ENCODE data around the gene PAQR7. TPM values are rescaled to one million over a fixed set of nuclear protein-coding genes. Genes with fewer than 3 reads are reported as not detected.

The PAQR7 gene
- polyA plus RNA-seq, 1 donor from 2014 or later: 4.1 TPM

DNA sequence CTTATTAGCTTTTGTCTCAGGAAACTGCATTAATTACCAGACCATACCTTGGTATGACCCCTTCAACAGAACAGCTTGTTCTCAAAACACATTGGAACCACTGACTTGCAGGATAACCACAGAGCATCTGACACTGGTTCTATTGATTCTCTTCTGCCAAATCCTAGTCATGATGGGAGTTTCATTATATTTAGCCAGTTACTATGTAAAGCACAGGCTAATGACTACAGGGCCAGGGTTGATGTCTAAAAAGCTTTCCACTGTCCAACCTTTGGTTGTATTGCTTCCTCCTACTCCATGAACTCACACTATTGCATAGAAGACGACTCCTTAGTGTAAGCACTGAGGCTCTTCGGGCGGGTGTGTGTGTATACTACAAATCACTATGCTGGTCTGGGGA is 27.0 kb upstream of the PAQR7 start:
- Histone ChIP-seq H3K27ac (ENCODE audit: low read length) (no peak overlapping the region), H3K4me3 (ENCODE audit: low read length) (peak overlapping the region; percentile 90), H3K9ac (ENCODE audit: low read length) (peak overlapping the region; percentile 99)

GRCh38 chr1:25900219-25900618 is 24.7 kb upstream of the PAQR7 start:
- H3K4me3 ChIP-seq (ENCODE audit: low read length): peak overlapping the region; percentile 90
- H3K9me3 ChIP-seq (ENCODE audit: low read length): no peaks in the 10 kb centered on the region
- H3K27me3 ChIP-seq (ENCODE audit: insufficient read depth, low read depth, low read length): no peaks in the 10 kb centered on the region
- no peak for TF ChIP-seq MXI1 (conservative IDR thresholded peaks at IDR 0.05; ENCODE audit: poor library complexity, severe bottlenecking)
- TF ChIP-seq EZH2 (IDR thresholded peaks at IDR 0.05; ENCODE audit: borderline replicate concordance, insufficient read depth, low read length, poor library complexity, severe bottlenecking): no peak
- no peak for TF ChIP-seq RAD21 (conservative IDR thresholded peaks at IDR 0.05)
- TF ChIP-seq, protein P1, sequence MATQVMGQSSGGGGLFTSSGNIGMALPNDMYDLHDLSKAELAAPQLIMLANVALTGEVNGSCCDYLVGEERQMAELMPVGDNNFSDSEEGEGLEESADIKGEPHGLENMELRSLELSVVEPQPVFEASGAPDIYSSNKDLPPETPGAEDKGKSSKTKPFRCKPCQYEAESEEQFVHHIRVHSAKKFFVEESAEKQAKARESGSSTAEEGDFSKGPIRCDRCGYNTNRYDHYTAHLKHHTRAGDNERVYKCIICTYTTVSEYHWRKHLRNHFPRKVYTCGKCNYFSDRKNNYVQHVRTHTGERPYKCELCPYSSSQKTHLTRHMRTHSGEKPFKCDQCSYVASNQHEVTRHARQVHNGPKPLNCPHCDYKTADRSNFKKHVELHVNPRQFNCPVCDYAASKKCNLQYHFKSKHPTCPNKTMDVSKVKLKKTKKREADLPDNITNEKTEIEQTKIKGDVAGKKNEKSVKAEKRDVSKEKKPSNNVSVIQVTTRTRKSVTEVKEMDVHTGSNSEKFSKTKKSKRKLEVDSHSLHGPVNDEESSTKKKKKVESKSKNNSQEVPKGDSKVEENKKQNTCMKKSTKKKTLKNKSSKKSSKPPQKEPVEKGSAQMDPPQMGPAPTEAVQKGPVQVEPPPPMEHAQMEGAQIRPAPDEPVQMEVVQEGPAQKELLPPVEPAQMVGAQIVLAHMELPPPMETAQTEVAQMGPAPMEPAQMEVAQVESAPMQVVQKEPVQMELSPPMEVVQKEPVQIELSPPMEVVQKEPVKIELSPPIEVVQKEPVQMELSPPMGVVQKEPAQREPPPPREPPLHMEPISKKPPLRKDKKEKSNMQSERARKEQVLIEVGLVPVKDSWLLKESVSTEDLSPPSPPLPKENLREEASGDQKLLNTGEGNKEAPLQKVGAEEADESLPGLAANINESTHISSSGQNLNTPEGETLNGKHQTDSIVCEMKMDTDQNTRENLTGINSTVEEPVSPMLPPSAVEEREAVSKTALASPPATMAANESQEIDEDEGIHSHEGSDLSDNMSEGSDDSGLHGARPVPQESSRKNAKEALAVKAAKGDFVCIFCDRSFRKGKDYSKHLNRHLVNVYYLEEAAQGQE (IDR thresholded peaks at IDR 0.05; ENCODE audit: borderline replicate concordance): no peak
- peak overlapping the region; percentile 7 for H3K4me2 ChIP-seq (ENCODE audit: low read length)
- peaks cover 57% of the 10 kb centered on the region for H4K20me1 ChIP-seq (ENCODE audit: insufficient read depth)
- H3K36me3 ChIP-seq (ENCODE audit: insufficient read depth, low read length): peaks cover 30% of the 10 kb centered on the region
- no peaks in the 10 kb centered on the region for H3K9me2 ChIP-seq (ENCODE audit: insufficient read depth, low read length)
- H3F3A ChIP-seq (ENCODE audit: insufficient read depth, low read length, poor library complexity, severe bottlenecking): peaks cover 6% of the 10 kb centered on the region
- H3K79me2 ChIP-seq (replicated peaks; ENCODE audit: insufficient read depth, low read length): peaks cover 81% of the 10 kb centered on the region
- H3K27ac ChIP-seq (ENCODE audit: low read length): no peak overlapping the region
- H2AFZ ChIP-seq (ENCODE audit: low read depth, low read length): no peak overlapping the region
- peak overlapping the region; percentile 21 for H3K9ac ChIP-seq (ENCODE audit: low read length)

More for the DNA sequence above, 27.0 kb upstream of the PAQR7 start:
- peak overlapping the region; percentile 95 for H3K4me2 ChIP-seq (ENCODE audit: low read length)
- no peak for TF ChIP-seq CTCF (IDR thresholded peaks at IDR 0.05; ENCODE audit: poor library complexity, severe bottlenecking)
- TF ChIP-seq, protein P1 (IDR thresholded peaks at IDR 0.05; ENCODE audit: borderline replicate concordance): no peak
- TF ChIP-seq MXI1 (conservative IDR thresholded peaks at IDR 0.05; ENCODE audit: poor library complexity, severe bottlenecking): no peak
- TF ChIP-seq EP300 (conservative IDR thresholded peaks at IDR 0.05; ENCODE audit: poor library complexity, severe bottlenecking): no peak
- TF ChIP-seq RAD21 (conservative IDR thresholded peaks at IDR 0.05): no peak
- no peaks in the 10 kb centered on the region for H3K9me2 ChIP-seq (ENCODE audit: insufficient read depth, low read length)
- no peaks in the 10 kb centered on the region for H3K9me3 ChIP-seq (ENCODE audit: low read length)
- no peaks in the 10 kb centered on the region for H3F3A ChIP-seq (ENCODE audit: insufficient read depth, low read length, poor library complexity, severe bottlenecking)
- H3K79me2 ChIP-seq (replicated peaks; ENCODE audit: insufficient read depth, low read length): peaks cover 79% of the 10 kb centered on the region
- no peaks in the 10 kb centered on the region for H3K27me3 ChIP-seq (ENCODE audit: insufficient read depth, low read depth, low read length)
- peaks cover 24% of the 10 kb centered on the region for H3K36me3 ChIP-seq (ENCODE audit: insufficient read depth, low read length)
- no peak overlapping the region for H2AFZ ChIP-seq (ENCODE audit: low read depth, low read length)
- H4K20me1 ChIP-seq (ENCODE audit: insufficient read depth): peaks cover 56% of the 10 kb centered on the region
